ENCODE data around the gene ME2. TPM values are rescaled to one million over a fixed set of nuclear protein-coding genes. Genes with fewer than 3 reads are reported as not detected.

Gene ME2
- total RNA-seq, 4 donors from 2014 or later: 11.8 to 60.8 (median 48.1) TPM

- Histone ChIP-seq H3K27ac (no peak overlapping the region), H3K9me3 (no peaks in the 10 kb centered on the region), H3K4me1 (no peaks in the 10 kb centered on the region), H3K36me3 (no peaks in the 10 kb centered on the region), H3K27me3 (no peaks in the 10 kb centered on the region), H3K4me3 (no peak overlapping the region)
- intact Hi-C loops (cut with DNase I; ENCODE audit: low total_unique reads): no loop called here
- TF ChIP-seq POLR2A (IDR thresholded peaks at IDR 0.05) (no peak), CTCF (IDR thresholded peaks at IDR 0.05) (no peak)
- no peak for DNase-seq
Observed at GRCh38 chr18:50981381-50981780, 102.5 kb downstream of the ME2 start.

GRCh38 chr18:50982086-50982801, 103.3 kb downstream of the ME2 start:
- no peak for DNase-seq
- Histone ChIP-seq H3K27ac (no peak overlapping the region), H3K4me1 (no peaks in the 10 kb centered on the region), H3K27me3 (no peaks in the 10 kb centered on the region), H3K36me3 (no peaks in the 10 kb centered on the region), H3K9me3 (no peaks in the 10 kb centered on the region), H3K4me3 (no peak overlapping the region)
- intact Hi-C loops (cut with DNase I; ENCODE audit: low total_unique reads): no loop called here
- no peak for TF ChIP-seq CTCF (IDR thresholded peaks at IDR 0.05)
- no peak for TF ChIP-seq POLR2A (IDR thresholded peaks at IDR 0.05)

- H3K9me3 ChIP-seq: no peaks in the 10 kb centered on the region
- no peak overlapping the region for H3K4me3 ChIP-seq
- intact Hi-C loops (cut with DNase I; ENCODE audit: low total_unique reads): no loop called here
- DNase-seq: no peak
- H3K4me1 ChIP-seq: no peaks in the 10 kb centered on the region
- no peaks in the 10 kb centered on the region for H3K36me3 ChIP-seq
- no peaks in the 10 kb centered on the region for H3K27me3 ChIP-seq
- TF ChIP-seq POLR2A (IDR thresholded peaks at IDR 0.05): no peak
- no peak for TF ChIP-seq CTCF (IDR thresholded peaks at IDR 0.05)
- H3K27ac ChIP-seq: no peak overlapping the region
Observed at GRCh38 chr18:50982802-50983179, 103.9 kb downstream of the ME2 start.

GRCh38 chr18:50986360-50987087, 107.6 kb downstream of the ME2 start:
- H3K27ac ChIP-seq: no peak overlapping the region
- H3K27me3 ChIP-seq: no peaks in the 10 kb centered on the region
- no peaks in the 10 kb centered on the region for H3K4me1 ChIP-seq
- no peaks in the 10 kb centered on the region for H3K9me3 ChIP-seq
- intact Hi-C loops (cut with DNase I; ENCODE audit: low total_unique reads): no loop called here
- H3K36me3 ChIP-seq: no peaks in the 10 kb centered on the region
- no peak for DNase-seq
- no peak overlapping the region for H3K4me3 ChIP-seq
- TF ChIP-seq POLR2A (IDR thresholded peaks at IDR 0.05) (no peak), CTCF (IDR thresholded peaks at IDR 0.05) (no peak)

GRCh38 chr18:50987261-50987660, 108.3 kb downstream of the ME2 start:
- Histone ChIP-seq H3K4me3 (no peak overlapping the region), H3K9me3 (no peaks in the 10 kb centered on the region), H3K27ac (no peak overlapping the region), H3K4me1 (no peaks in the 10 kb centered on the region), H3K36me3 (no peaks in the 10 kb centered on the region), H3K27me3 (no peaks in the 10 kb centered on the region)
- no peak for DNase-seq
- TF ChIP-seq POLR2A (IDR thresholded peaks at IDR 0.05): no peak
- no peak for TF ChIP-seq CTCF (IDR thresholded peaks at IDR 0.05)
- intact Hi-C loops (cut with DNase I; ENCODE audit: low total_unique reads): no loop called here

All from uterus (tissue), 4 donors.